ENCODE results near the gene KCNG1. TPM values are rescaled to one million over a fixed set of nuclear protein-coding genes. Genes with fewer than 3 reads are reported as not detected.
"Not testable (repeated sequence)": the region's sequence is repeated elsewhere in the genome, so short reads cannot be mapped to it uniquely, and the experiment has no call there.

The KCNG1 gene, protein sequence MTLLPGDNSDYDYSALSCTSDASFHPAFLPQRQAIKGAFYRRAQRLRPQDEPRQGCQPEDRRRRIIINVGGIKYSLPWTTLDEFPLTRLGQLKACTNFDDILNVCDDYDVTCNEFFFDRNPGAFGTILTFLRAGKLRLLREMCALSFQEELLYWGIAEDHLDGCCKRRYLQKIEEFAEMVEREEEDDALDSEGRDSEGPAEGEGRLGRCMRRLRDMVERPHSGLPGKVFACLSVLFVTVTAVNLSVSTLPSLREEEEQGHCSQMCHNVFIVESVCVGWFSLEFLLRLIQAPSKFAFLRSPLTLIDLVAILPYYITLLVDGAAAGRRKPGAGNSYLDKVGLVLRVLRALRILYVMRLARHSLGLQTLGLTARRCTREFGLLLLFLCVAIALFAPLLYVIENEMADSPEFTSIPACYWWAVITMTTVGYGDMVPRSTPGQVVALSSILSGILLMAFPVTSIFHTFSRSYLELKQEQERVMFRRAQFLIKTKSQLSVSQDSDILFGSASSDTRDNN
- 0.70 and 3.1 TPM in 2 replicates for total RNA-seq

- DNase-seq: peak; percentile 58
Measured at GRCh38 chr20:51022803-51023616, at the start of gene KCNG1. Gene KCNG1 (minus strand): TSS chr20:51023107. CDS start chr20:51010338, 12,769 bp downstream.

GRCh38 chr20:51070621-51071020, 47.7 kb upstream of the KCNG1 start:
- no peak for DNase-seq

GRCh38 chr20:51067792-51068191, 44.9 kb upstream of the KCNG1 start:
- no peak for DNase-seq

GRCh38 chr20:51065615-51066014, 42.7 kb upstream of the KCNG1 start:
- DNase-seq: no peak

- DNase-seq: no peak
Measured at GRCh38 chr20:51064137-51064536, 41.2 kb upstream of the KCNG1 start.

- DNase-seq: no peak
Measured at GRCh38 chr20:51062065-51062464, 39.2 kb upstream of the KCNG1 start.

DNA sequence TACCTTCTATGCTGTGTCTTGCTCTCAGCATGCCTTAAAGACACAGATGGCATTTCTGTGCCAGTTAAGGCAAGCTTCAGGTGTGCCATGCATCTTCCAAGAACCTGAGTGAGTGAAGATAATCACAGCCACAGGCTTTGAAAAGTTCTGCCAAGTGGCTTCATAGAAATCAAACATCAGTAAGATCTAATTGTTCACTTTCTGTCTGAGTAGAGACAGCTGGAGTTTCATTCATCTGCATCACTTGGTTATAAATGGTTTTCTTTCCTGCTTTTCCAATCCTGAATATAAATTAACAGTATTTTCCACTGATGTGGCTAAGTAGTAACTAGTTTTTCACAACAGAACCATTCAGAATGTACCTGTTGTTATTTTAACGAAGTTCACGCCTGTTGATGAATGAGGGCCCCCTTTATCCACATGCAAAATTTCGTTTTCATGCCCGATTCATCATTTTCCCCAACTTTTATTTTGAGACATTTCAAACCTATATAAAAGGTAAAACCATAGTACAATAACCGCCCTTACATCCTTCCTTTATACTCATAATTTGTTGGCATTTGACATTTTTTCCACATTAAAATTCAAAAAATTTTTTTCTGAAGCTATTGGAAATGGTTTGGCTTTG, 38.6 kb upstream of the KCNG1 start:
- DNase-seq: no peak

- DNase-seq: no peak
Measured at GRCh38 chr20:51060301-51060700, 37.4 kb upstream of the KCNG1 start.

- DNase-seq: no peak
Measured at GRCh38 chr20:51059862-51060261, 37.0 kb upstream of the KCNG1 start.

DNA sequence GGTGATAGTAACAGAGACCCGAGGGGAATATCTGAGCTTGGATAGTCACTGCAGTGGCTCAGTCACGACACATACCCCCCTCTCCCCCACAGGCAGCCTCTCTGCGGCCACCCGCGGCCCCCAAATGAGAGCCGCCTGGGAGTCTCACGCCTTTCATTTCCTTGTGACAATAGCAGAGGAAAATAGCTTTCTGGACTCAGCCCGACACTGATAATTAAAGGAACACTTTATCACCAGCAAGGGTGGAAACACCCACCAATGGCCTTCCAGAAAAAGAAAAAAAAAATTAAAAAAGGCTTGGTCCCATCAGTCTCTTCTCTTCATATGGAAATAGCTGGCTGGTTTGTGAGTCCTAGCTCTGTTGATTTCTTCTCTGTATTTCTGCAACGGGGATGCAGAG, 35.1 kb upstream of the KCNG1 start:
- DNase-seq: no peak

- no peak for DNase-seq
Measured at GRCh38 chr20:51054233-51054632, 31.3 kb upstream of the KCNG1 start.

- no peak for DNase-seq
Measured at GRCh38 chr20:51050531-51051075, 27.7 kb upstream of the KCNG1 start.

DNA sequence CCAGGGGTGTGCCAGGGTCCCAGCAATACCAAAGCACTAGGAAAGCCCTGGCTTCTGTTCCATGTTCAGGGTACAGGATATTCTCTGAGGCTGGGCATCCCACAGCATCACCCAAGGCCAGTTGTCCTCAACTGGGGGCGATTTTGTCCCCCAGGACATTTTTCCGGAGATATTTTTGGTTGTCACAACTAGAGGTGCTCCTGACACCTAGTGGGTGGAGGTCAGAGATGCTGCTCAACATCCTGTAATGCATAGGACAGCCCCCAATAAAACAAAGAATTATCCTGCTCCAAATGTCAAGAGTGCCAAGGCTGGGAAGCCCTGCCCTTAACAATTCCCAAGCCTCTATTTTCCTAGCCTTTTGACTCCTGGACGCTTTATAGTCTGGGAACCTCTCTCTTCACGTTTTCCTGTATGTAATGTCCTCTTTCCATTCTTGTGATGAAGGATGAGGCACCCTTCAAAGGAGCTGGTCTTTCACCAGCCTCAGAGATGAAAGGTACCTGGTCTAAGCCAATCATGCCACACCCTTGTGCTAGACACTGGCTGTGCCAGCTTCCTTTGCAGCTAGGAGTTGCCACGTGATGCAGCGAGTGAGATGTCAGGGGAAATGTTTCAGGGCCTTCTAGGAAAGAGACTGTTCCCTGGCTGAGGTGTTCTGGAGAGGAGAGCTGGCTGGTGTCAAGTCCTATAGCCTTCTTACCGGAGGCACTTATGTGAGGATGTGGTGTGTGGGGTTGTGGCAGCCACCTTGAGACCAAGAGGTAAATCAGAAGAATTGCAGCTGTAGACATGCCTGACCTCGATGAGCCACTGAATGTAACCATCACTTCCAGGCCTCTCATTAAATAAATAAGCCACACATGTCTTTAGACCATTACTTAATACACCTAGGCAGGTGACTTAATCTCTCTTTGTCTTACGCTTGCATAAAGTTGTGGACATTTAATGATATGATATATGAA, 23.4 kb upstream of the KCNG1 start:
- DNase-seq: no peak

GRCh38 chr20:51045492-51045891, 22.6 kb upstream of the KCNG1 start:
- DNase-seq: not testable (repeated sequence)

DNA sequence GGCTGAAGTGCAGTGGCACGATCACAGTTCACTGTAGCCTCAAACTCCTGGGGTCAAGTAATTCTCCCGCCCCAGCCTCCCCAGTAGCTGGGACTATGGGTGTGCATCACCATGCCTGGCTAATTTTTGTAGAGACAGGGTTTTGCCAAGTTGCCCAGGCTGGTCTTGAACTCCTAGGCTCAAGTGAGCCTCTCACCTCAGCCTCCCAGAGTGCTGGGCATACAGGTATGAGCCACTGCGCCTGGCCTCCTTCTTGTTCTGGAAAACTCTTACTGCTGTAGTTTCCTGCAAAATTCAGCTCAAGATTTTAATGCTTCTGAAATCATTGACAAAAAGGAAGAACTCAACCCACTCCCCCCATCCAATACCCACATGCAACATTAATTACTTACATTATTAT, 21.9 kb upstream of the KCNG1 start:
- no peak for DNase-seq

GRCh38 chr20:51043811-51044210, 20.9 kb upstream of the KCNG1 start:
- no peak for DNase-seq

DNA sequence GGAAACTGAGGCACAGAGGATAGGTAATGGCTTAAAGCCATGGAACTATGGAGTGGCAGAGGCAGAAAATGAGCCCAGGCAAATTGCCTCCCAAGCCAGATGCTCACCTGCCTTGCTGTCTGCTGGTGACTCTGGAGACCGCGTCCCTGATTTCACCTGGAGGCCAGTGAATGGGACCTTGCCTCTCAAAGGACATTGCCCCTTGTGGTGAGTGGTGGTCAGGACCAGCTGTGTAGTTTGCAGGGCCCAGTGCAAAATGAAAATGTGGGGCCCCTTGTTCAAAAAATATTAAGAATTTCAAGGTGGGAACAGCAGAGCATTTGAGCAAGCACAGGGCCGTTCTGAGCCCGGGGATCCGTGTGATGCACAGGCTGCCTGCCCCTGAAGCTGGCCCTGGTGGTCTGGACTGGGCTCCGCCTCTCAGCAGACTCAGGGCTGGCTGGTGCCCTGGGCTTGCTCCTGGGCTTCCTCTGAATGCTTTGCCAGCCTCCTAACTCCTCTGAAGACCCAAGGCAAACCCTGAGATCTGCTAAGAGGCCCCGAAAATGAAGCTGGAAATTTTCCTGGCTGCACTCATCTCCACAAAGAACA, 19.8 kb upstream of the KCNG1 start:
- no peak for DNase-seq

- no peak for DNase-seq
Measured at GRCh38 chr20:51042064-51042463, 19.2 kb upstream of the KCNG1 start.

- DNase-seq: no peak
Measured at GRCh38 chr20:51037532-51038115, 14.7 kb upstream of the KCNG1 start.

- DNase-seq: no peak
Measured at GRCh38 chr20:51036827-51037531, 14.1 kb upstream of the KCNG1 start.

All from dermis blood vessel endothelial cell (primary cell).